ENCODE results near the gene HOXA1.
A peak's percentile ranks its signal among the peaks of the same experiment; 100 is the strongest.

HOXA1 gene

GRCh38 chr7:27103489-27104226, 7.9 kb upstream of the HOXA1 start:
- no peak for DNase-seq

- DNase-seq, result no peak
Observed at GRCh38 chr7:27102581-27103442, 7.0 kb upstream of the HOXA1 start, which contains the start of gene HOXA2. Gene HOXA2, minus strand, starts transcription at chr7:27102683. Its CDS starts 183 bp downstream, at chr7:27102500.

DNA sequence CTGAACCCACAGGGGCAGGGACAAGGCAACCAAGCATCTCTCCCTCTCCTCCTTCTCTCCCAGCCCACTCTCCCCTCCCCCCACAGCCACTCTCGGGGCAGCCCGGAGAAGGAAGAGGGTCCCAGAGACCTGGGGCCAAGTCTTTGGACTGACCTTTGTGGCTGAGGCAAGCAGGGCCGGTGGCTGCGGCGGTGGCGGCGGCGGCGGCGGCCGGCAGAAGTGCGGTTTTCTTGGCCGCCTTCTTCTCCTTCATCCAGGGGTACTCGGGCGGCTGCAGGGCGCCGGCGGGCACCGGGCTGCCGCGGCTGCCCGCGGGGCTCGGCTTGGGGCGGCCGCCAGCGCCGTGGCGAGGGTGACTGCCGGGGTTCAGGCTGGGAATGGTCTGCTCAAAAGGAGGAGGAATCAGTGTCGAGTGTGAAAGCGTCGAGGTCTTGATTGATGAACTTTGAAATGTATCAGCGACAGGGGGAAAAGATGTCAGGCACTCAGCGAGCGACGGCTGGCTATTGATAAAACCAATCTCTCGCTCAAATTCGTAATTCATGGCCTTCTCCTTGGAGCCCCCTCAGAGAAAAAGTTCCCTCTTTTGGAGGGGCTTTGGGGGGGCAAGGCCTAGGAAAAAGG, 6.3 kb upstream of the HOXA1 start:
- DNase-seq, result no peak

GRCh38 chr7:27101171-27101956, 5.6 kb upstream of the HOXA1 start:
- DNase-seq, result no peak

DNA sequence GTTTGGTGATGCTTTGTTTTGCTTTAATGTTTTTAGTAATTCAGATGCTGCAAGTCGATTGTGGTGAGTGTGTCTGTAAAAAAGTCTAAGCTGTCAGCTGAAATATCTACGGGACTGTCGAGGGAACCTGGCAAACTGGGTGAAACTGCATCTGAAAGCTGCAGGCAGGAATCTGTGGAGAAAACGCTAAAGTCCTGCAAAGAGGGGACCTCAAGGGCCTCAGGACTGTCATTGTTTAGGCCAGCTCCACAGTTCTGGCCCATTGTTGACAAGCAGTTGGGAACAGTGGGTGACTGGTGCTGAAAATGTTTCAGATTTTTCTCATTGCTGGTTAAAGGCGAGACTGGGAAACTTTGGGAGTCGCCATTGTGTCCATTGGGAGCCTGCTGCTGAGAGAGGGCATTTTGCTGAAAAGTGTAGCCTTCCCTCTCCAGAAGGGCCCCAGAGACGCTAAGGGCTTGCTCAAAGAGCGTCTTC, 4.9 kb upstream of the HOXA1 start:
- DNase-seq, result no peak

GRCh38 chr7:27099453-27100370, 3.9 kb upstream of the HOXA1 start:
- no peak for DNase-seq

- DNase-seq, result peak; percentile 37
Observed at GRCh38 chr7:27098578-27099451, 3.0 kb upstream of the HOXA1 start.

DNA sequence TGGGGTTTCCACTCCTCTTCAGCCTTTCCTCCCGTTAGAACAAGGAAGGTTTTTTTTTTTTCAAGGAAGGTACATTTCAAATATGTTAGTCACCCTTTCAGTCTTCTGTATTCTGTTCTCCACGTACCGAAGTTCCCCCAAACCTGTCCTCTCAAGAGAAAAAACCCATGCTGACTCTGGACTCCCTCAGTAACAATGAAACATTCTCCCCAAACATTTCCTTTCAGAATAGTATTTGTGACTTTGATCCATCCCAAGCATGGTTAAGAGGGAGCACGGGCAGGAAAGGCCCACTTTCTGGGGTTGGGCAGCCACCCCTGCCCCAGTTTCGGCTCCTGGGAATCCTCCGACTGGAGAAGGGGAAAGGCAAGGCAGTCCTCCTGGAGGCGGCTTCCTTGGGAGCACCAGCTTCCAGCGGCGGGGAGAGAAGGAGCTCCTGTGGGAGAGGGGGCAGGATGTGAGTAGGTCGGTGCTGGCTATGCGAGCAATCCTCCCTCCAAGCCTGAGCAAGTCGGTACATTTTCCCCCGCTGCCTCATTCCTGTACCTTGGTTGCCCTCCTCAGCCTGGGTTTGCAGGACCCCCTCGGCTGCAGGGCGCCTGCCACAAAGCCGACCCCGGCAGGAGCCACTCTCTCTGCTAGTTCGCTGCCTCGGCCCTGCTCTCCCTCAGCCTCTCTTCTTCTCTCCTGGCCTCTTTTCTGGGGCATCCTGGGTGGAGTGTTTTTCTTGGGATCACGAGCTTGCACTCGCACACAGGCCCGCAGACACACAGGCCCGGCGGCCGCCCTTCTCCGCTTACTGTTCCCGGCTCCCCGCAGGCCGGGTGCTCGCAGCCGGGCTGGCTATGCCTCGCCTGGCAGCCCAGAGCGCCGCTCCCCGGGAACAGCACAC, 2.1 kb upstream of the HOXA1 start:
- DNase-seq, result no peak

- no peak for DNase-seq
Observed at GRCh38 chr7:27096768-27097514, 1.1 kb upstream of the HOXA1 start.

GRCh38 chr7:27095050-27095896, 527 bp downstream of the HOXA1 start:
- DNase-seq, result no peak

- DNase-seq, result no peak
Observed at GRCh38 chr7:27094304-27095049, 1.3 kb downstream of the HOXA1 start.

GRCh38 chr7:27093184-27093895, 2.5 kb downstream of the HOXA1 start:
- no peak for DNase-seq

DNA sequence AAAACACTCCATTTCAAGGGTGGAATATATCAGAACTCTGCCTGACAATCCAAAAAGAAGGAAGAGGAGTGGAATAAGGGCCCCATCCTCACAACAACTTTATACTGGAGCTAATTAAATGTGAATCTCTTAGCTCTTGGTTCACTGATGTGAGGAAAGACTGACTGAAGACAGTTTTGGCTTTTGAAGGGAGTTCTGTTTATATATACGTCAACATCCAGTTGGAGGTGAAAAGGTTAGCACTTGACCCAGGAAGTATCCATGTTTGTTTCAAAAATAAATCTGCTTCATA, 3.0 kb downstream of the HOXA1 start:
- DNase-seq, result no peak

- DNase-seq, result no peak
Observed at GRCh38 chr7:27091941-27092818, 3.6 kb downstream of the HOXA1 start.

GRCh38 chr7:27091105-27091504, 4.7 kb downstream of the HOXA1 start:
- DNase-seq, result peak; percentile 33
